ENCODE results near the gene IFNL2. TPM values are rescaled to one million over a fixed set of nuclear protein-coding genes. Genes with fewer than 3 reads are reported as not detected.

The IFNL2 gene
- total and polyA plus RNA-seq, 2 donors (not counting 1 experiment from before 2014, with no cell fraction given), result not detected

GRCh38 chr19:39303373-39304184 lies 35.4 kb downstream of the IFNL2 start:
- TF ChIP-seq CTCF (conservative IDR thresholded peaks at IDR 0.05 in 1 of 2, IDR thresholded peaks at IDR 0.05 in 1 of 2; ENCODE audit: low read depth in 1 of 2, low read length in 2 of 2) (no peak), EZH2 (IDR thresholded peaks at IDR 0.05; ENCODE audit: low read length, missing control alignments) (no peak)
- Histone ChIP-seq H3K4me2 (ENCODE audit: extremely low read depth, insufficient read depth, low read length) (no peak overlapping the region), H3K9me3 (ENCODE audit: control insufficient read depth, insufficient read depth, low read depth, low read length) (no peaks in the 10 kb centered on the region), H3K79me2 (ENCODE audit: control insufficient read depth, insufficient read depth, low read length) (no peaks in the 10 kb centered on the region), H3K36me3 (ENCODE audit: control insufficient read depth, insufficient read depth, low read length) (no peaks in the 10 kb centered on the region), H3K4me1 (ENCODE audit: control insufficient read depth, extremely low read depth, insufficient read depth, low read length) (no peaks in the 10 kb centered on the region), H2AFZ (ENCODE audit: low read length) (no peak overlapping the region), H4K20me1 (ENCODE audit: control insufficient read depth, extremely low read depth, insufficient read depth, low read length) (no peaks in the 10 kb centered on the region), H3K9ac (ENCODE audit: insufficient read depth, low read length) (no peak overlapping the region), H3K27ac (ENCODE audit: insufficient read depth, low read length) (no peak overlapping the region), H3K4me3 (replicated peaks in 1 of 4; ENCODE audit: control extremely low read depth in 1 of 4, insufficient read depth in 1 of 4, low read depth in 3 of 4, low read length in 4 of 4) (no peak overlapping the region), H3K27me3 (ENCODE audit: control insufficient read depth, insufficient read depth, low read length) (peaks cover 28% of the 10 kb centered on the region)
- DNase-seq (ENCODE audit: low read depth in 2 of 2), result no peak

- no peak for DNase-seq (ENCODE audit: low read depth in 2 of 2)
- no peak overlapping the region for H3K4me2 ChIP-seq (ENCODE audit: extremely low read depth, insufficient read depth, low read length)
- H3K27me3 ChIP-seq (ENCODE audit: control insufficient read depth, insufficient read depth, low read length), result peaks cover 34% of the 10 kb centered on the region
- TF ChIP-seq CTCF (conservative IDR thresholded peaks at IDR 0.05 in 1 of 2, IDR thresholded peaks at IDR 0.05 in 1 of 2; ENCODE audit: low read depth in 1 of 2, low read length in 2 of 2), result no peak
- TF ChIP-seq EZH2 (IDR thresholded peaks at IDR 0.05; ENCODE audit: low read length, missing control alignments), result no peak
- no peaks in the 10 kb centered on the region for H3K79me2 ChIP-seq (ENCODE audit: control insufficient read depth, insufficient read depth, low read length)
- no peaks in the 10 kb centered on the region for H3K36me3 ChIP-seq (ENCODE audit: control insufficient read depth, insufficient read depth, low read length)
- H3K4me1 ChIP-seq (ENCODE audit: control insufficient read depth, extremely low read depth, insufficient read depth, low read length), result no peaks in the 10 kb centered on the region
- no peak overlapping the region for H3K27ac ChIP-seq (ENCODE audit: insufficient read depth, low read length)
- no peak overlapping the region for H3K4me3 ChIP-seq (replicated peaks in 1 of 4; ENCODE audit: control extremely low read depth in 1 of 4, insufficient read depth in 1 of 4, low read depth in 3 of 4, low read length in 4 of 4)
- H4K20me1 ChIP-seq (ENCODE audit: control insufficient read depth, extremely low read depth, insufficient read depth, low read length), result no peaks in the 10 kb centered on the region
- H2AFZ ChIP-seq (ENCODE audit: low read length), result no peak overlapping the region
- no peaks in the 10 kb centered on the region for H3K9me3 ChIP-seq (ENCODE audit: control insufficient read depth, insufficient read depth, low read depth, low read length)
- H3K9ac ChIP-seq (ENCODE audit: insufficient read depth, low read length), result no peak overlapping the region
Measured at GRCh38 chr19:39304185-39304513, 36.0 kb downstream of the IFNL2 start.

GRCh38 chr19:39304701-39305571 lies 36.7 kb downstream of the IFNL2 start:
- no peak overlapping the region for H2AFZ ChIP-seq (ENCODE audit: low read length)
- no peak for DNase-seq (ENCODE audit: low read depth in 2 of 2)
- H3K36me3 ChIP-seq (ENCODE audit: control insufficient read depth, insufficient read depth, low read length), result no peaks in the 10 kb centered on the region
- H4K20me1 ChIP-seq (ENCODE audit: control insufficient read depth, extremely low read depth, insufficient read depth, low read length), result no peaks in the 10 kb centered on the region
- no peak overlapping the region for H3K4me2 ChIP-seq (ENCODE audit: extremely low read depth, insufficient read depth, low read length)
- peaks cover 34% of the 10 kb centered on the region for H3K27me3 ChIP-seq (ENCODE audit: control insufficient read depth, insufficient read depth, low read length)
- no peaks in the 10 kb centered on the region for H3K79me2 ChIP-seq (ENCODE audit: control insufficient read depth, insufficient read depth, low read length)
- no peak overlapping the region for H3K9ac ChIP-seq (ENCODE audit: insufficient read depth, low read length)
- H3K27ac ChIP-seq (ENCODE audit: insufficient read depth, low read length), result no peak overlapping the region
- H3K4me1 ChIP-seq (ENCODE audit: control insufficient read depth, extremely low read depth, insufficient read depth, low read length), result no peaks in the 10 kb centered on the region
- TF ChIP-seq CTCF (conservative IDR thresholded peaks at IDR 0.05 in 1 of 2, IDR thresholded peaks at IDR 0.05 in 1 of 2; ENCODE audit: low read depth in 1 of 2, low read length in 2 of 2) (no peak), EZH2 (IDR thresholded peaks at IDR 0.05; ENCODE audit: low read length, missing control alignments) (no peak)
- H3K9me3 ChIP-seq (ENCODE audit: control insufficient read depth, insufficient read depth, low read depth, low read length), result no peaks in the 10 kb centered on the region
- no peak overlapping the region for H3K4me3 ChIP-seq (replicated peaks in 1 of 4; ENCODE audit: control extremely low read depth in 1 of 4, insufficient read depth in 1 of 4, low read depth in 3 of 4, low read length in 4 of 4)
